Activated CD8-positive, alpha-beta memory T cell treated with anti-CD3 and anti-CD28 coated beads for 4 hours (primary cell): ENCODE data around the gene IGF2BP2.
"Not testable (repeated sequence)": the region's sequence is repeated elsewhere in the genome, so short reads cannot be mapped to it uniquely, and the experiment has no call there.

Experiments
- DNase-seq, 2 donors: peaks; one replicate each; pipeline ENCODE4 v3.0.0-alpha.2; 2020; ENCODE audit warnings: low read depth in 2 of 2

IGF2BP2 gene

DNA sequence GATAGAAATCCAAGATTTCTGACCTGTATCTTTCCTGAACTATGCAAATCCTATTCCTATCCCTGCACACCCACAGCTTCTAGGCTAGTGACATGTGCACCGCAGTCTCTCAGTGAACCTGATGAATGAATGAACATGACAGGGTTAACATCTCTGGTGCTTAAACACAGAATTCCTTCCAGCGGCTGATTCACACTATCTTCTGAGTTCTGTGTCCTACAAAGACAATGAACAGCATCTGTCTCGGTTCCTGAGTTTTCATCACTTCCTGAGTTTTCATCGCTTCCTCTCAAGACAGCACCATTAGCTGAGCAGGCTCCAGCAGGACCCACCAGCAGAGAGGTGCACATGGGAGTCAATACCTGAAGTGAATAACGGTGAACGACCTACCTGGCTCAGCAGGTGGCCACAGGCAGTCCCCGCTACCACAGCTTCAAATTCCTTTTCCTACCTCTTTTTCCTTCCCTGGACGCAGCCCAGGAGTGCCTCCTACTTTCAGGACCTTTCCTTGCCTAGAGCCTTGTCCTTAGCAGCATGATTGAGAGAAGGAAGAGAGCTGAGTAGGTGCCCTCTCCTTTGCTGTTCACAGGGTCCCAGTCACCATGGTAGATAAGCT, 113.5 kb downstream of the IGF2BP2 start:
- no peak for DNase-seq

DNA sequence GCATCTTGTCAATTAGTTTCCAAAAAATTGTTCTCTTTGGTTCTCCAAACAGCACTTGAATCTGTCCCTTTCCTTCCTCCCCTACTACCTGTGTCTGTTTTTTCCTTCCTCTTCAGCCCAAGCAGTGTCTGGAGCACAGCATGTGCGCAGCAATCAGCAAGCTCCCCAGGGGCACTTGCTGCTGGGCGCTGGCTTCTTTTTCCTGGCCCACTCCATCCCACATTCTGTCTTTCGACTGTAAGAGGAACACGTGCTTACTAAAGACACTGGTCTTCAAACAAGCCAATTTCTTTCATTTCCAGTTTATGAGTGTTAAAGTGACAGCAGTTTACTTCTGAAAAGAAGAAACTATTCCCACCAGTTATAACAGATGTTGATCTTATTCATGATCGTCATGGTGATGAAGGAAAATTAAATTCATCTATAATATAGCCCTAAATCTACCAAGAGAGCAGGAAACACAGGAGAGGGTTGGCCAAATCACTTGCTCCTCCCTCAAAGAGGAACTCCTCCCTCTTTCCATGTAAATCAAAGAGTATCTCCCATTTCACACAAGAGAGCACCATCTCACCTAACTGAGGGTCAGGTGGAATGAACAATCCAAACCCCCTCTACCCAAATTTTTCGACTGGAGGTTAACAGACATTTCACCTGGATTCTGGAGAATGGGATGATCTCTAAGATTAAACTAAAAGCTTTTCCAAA, 115.4 kb downstream of the IGF2BP2 start:
- DNase-seq, result no peak

- no peak for DNase-seq
Measured at GRCh38 chr3:185708392-185708791, 116.5 kb downstream of the IGF2BP2 start.

- DNase-seq, result no peak
Measured at GRCh38 chr3:185705498-185705897, 119.3 kb downstream of the IGF2BP2 start.

DNA sequence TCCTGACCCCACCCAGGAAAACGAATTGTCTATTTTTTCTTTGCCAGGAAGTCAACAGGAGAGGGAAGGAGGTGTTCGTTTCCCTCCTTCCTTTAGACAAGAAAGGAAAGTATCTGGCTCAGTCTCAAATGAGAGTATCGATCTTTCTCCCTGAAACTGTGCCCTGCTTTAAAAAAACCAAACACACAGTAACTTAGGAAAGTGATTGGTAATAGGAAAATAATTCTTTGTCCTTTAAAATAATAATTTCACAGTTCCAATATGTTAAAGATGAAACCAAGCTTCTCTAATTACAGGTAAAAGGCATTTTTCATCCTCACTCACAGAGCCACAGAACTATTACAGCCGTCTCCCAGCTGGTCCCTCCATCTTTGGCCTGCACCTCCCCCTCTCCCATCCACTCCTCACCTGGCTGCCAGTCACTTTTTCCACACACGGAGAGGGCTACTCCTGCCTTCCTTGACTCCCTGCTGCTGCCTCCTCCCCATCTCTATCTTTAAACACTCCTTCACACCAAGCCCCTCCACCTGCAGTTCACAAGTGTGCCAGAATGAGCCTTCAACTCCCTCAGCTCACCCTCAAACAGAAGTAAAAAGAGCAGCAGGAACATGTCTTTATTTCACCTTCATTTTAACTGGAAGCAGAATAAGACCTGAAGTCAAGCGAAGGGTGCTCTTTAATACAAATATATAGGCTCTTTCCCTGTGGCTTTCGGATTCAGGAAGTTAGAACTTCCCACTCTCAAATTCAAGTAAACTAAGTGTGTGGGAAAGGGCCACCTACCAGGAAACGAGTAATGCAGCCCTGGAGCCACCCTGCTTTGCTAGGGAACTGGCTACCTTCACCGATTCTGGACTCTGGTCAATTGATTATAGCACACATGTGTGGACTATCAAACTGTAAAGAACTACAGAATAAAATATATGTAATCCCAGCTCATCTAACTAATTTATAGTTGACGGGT, 122.3 kb downstream of the IGF2BP2 start:
- no peak for DNase-seq

GRCh38 chr3:185701611-185702261, 123.1 kb downstream of the IGF2BP2 start:
- DNase-seq, result no peak

- no peak for DNase-seq
Measured at GRCh38 chr3:185699927-185700326, 124.9 kb downstream of the IGF2BP2 start.

DNA sequence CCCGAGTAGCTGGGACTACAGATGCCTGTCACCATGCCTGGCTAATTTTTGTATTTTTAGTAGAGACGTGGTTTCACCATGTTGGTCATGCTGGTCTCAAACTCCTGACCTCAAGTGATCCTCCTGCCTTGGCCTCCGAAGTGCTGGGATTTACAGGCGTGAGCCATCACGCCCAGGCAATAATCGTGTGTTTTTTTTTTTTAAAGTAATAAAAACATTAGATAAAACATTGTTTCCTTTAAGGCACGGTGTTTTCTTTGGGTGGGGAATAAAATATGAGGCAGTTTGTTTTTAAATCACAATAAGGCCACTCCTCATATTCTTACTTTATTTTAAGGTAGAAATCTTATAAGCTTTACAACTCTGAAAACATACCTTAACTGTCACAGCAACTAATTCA, 127.6 kb downstream of the IGF2BP2 start:
- DNase-seq, result not testable (repeated sequence)

GRCh38 chr3:185696039-185696438, 128.8 kb downstream of the IGF2BP2 start:
- DNase-seq, result no peak

DNA sequence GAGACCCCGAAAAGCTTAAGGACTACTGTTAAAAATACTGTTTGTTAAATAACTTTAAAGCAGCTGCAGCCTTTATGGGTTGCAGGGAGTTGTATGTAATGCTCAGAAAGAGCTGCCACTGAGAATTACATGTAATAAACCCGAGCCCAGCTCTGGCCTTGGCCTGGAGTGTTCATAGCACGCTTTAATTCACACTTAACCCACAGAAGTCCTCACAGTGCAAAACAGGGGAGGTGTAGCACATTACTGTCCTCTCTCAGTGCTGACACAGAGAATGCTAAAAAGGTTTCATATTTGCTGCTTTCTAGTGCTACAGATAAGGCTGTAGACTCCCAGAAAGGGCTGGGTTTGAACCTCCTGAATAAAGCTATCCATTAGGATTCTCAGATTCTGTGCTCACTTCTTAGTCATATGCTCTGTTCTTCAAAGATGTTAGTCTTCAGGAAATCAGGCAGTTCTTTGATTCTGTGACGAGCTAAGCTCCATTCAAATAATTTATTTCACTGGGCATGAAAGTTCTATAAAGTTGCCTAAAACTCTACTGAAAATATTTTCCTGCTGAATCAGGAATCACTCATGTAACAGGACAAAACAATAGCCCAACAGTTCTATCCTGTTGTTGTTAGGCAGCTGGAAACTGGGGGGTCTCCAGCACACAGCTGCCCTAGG, 130.7 kb downstream of the IGF2BP2 start:
- DNase-seq, result no peak

DNA sequence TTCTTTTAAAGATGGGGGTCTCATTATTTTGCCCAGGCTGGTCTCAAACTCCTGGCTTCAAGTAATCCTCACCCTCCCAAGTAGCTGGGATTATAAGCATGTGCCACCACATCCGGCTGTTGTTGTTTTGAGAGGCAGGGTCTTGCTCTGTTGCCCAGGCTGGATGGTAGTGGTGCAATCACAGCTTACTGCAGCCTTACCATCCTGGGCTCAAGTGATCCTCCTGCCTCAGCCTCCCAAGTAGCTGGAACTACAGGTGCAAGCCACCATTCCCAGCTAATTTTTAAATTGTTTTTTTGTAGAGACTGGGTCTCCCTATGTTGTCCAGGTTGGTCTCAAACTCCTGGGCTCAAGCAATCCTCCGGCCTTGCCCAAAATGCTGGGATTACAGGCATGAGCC, 133.2 kb downstream of the IGF2BP2 start:
- no peak for DNase-seq

- no peak for DNase-seq
Measured at GRCh38 chr3:185687271-185687878, 137.5 kb downstream of the IGF2BP2 start.

DNA sequence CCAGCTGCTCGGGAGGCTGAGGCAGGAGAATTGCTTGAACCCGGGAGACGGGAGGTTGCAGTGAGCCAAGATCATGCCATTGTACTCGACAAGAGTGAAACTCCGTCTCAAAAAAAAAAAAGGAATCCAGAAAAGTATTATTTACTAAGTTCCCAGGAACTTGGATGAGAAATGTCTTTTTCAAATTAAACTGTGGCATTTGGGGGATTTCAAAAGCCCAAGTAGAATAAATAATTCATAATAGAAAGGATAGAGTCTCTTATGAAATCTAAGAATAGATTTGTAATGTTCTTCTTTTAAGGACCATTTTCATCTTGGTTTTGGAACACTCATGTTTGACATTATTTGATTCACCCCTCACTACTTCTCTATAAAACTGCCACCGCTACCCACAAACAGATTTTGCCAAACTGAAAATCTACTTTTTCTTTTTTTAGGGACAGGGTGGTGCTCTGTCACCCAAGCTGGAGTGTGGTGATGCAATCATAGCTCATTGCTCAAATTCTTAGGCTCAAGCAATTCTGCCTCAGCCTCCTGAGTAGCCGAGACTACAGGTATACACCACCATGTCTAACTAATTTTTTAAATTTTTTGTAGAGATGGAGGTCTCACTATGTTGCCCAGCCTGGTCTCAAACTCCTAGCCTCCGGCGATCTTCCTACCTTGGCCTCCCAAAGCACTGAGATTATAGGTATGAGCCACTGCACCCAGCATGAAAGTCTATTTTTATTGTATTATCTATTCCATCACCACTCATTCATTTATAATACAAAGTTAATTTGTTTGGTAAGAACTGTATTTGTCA, 139.4 kb downstream of the IGF2BP2 start:
- DNase-seq, result no peak

- DNase-seq, result no peak
Measured at GRCh38 chr3:185680231-185680630, 144.6 kb downstream of the IGF2BP2 start.

- no peak for DNase-seq
Measured at GRCh38 chr3:185678027-185678426, 146.8 kb downstream of the IGF2BP2 start.

GRCh38 chr3:185677146-185677829, 147.6 kb downstream of the IGF2BP2 start:
- DNase-seq, result no peak

GRCh38 chr3:185667574-185667973, 157.3 kb downstream of the IGF2BP2 start:
- DNase-seq, result no peak

- no peak for DNase-seq
Measured at GRCh38 chr3:185663929-185664328, 160.9 kb downstream of the IGF2BP2 start.

DNA sequence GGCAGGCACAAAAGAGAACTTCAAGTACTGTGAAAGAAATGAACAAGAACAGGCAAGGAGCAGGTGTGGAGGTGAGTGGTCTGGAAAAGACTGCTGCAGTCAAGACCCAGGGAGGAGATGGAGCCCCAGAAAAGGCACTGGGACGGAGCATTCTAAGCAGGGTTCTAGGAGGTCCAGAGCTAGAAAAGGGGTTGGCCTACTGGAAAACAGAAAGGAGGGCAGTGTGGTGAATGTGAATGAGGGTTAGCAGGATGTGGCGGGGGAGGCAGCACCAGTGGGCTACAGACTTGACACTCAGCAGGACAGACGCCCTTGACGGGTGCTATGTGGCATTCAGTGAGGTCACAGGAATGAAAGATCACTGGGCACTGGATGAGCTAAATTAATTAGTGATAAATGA, 163.1 kb downstream of the IGF2BP2 start:
- no peak for DNase-seq

GRCh38 chr3:185661296-185661695, 163.5 kb downstream of the IGF2BP2 start:
- not testable (repeated sequence) for DNase-seq
